H1 (cell line): Measurements from ENCODE around the gene PFKP. TPM values are rescaled to one million over a fixed set of nuclear protein-coding genes. Genes with fewer than 3 reads are reported as not detected.

Source experiments
- CTCF ChIA-PET: fragments of 300-600 bp; sonication (Branson Sonifier 250); formaldehyde crosslinking; loops from one replicate; lab custom pipeline; 2021; ENCODE audit not compliant: partially characterized antibody; lab: Charles Lee
- POLR2A ChIA-PET: fragments of 300-600 bp; sonication (Branson Sonifier 250); formaldehyde crosslinking; loops from one replicate; lab custom pipeline; 2021; ENCODE audit warnings: inconsistent platforms; ENCODE audit not compliant: partially characterized antibody; lab: Charles Lee
- DNase-seq, 2 experiments: peaks; one replicate each; pipeline versions ENCODE4 v3.0.0 to v3.0.0-alpha.2; 2010 to 2022; ENCODE audit warnings: low spot score in 2 of 2, low read depth in 1 of 2, mixed read lengths in 1 of 2
- FAIRE-seq: peaks from 2 replicates; lab custom pipeline; 2011; peaks lifted over from hg19 to GRCh38; lab: Jason Lieb, UNC
- H2AFZ ChIP-seq: 2 replicates; pipeline ENCODE4 v1.8.1; 2012; ENCODE audit warnings: low read length, inconsistent platforms
- H2AK5ac ChIP-seq: 2 replicates; pipeline ENCODE4 v1.6.1; 2013; ENCODE audit warnings: low read depth, low read length
- H2BK120ac ChIP-seq: replicated peaks from 2 replicates; pipeline ENCODE3; 2013; ENCODE audit warnings: low read depth, low read length, inconsistent platforms
- H2BK12ac ChIP-seq: 2 replicates; pipeline ENCODE4 v1.6.1; 2013; ENCODE audit warnings: low read depth, low read length
- H2BK15ac ChIP-seq: 2 replicates; pipeline ENCODE4 v1.6.1; 2013; ENCODE audit warnings: low read length
- H2BK20ac ChIP-seq: 2 replicates; pipeline ENCODE4 v1.6.1; 2013; ENCODE audit warnings: low read length
- H2BK5ac ChIP-seq: 2 replicates; pipeline ENCODE4 v1.6.1; 2013; ENCODE audit warnings: low read depth, low read length
- H3K14ac ChIP-seq: 2 replicates; pipeline ENCODE4 v1.6.1; 2013; ENCODE audit warnings: inconsistent platforms; ENCODE audit not compliant: insufficient read length
- H3K18ac ChIP-seq: 2 replicates; pipeline ENCODE4 v1.6.1; 2013; ENCODE audit warnings: low read length; ENCODE audit errors: extremely low read depth
- H3K23ac ChIP-seq: 2 replicates; pipeline ENCODE4 v1.6.1; 2013; ENCODE audit warnings: inconsistent platforms; ENCODE audit not compliant: insufficient read length
- H3K23me2 ChIP-seq: 2 replicates; pipeline ENCODE4 v1.6.1; 2013; ENCODE audit warnings: low read depth, low read length
- H3K27ac ChIP-seq: 2 replicates; pipeline ENCODE4 v1.6.1; 2011; ENCODE audit warnings: low read depth, low read length, inconsistent platforms
- H3K27me3 ChIP-seq, 4 experiments: replicated peaks in 1 of 4; 1 replicate in 1 of 4; 2 replicates in 3 of 4; pipeline versions ENCODE4 v1.6.1 to v1.8.1; 2011 to 2013; ENCODE audit warnings: low read length in 3 of 4, mild to moderate bottlenecking in 3 of 4, inconsistent platforms in 2 of 4, mixed read lengths in 2 of 4, moderate library complexity in 1 of 4; ENCODE audit not compliant: control insufficient read depth in 3 of 4, insufficient read depth in 3 of 4; ENCODE audit errors: extremely low read depth in 1 of 4
- H3K36me3 ChIP-seq, 4 experiments: 2 replicates each; pipeline versions ENCODE4 v1.6.1 to v1.8.1; 2011 to 2013; ENCODE audit warnings: mild to moderate bottlenecking in 4 of 4, low read length in 3 of 4, moderate library complexity in 2 of 4, control low read depth in 1 of 4, inconsistent platforms in 1 of 4; ENCODE audit not compliant: insufficient read depth in 4 of 4, control insufficient read depth in 2 of 4
- H3K4ac ChIP-seq: replicated peaks from 2 replicates; pipeline ENCODE3; 2013; ENCODE audit warnings: low read length, low read depth, mixed read lengths, inconsistent platforms; ENCODE audit not compliant: insufficient read length
- H3K4me1 ChIP-seq, 4 experiments: replicated peaks in 1 of 4; 1 replicate in 1 of 4; 2 replicates in 3 of 4; pipeline versions ENCODE4 v1.6.1 to v1.8.1; 2011 to 2013; ENCODE audit warnings: low read length in 3 of 4, inconsistent platforms in 2 of 4, mixed read lengths in 1 of 4; ENCODE audit not compliant: insufficient read depth in 4 of 4, control insufficient read depth in 3 of 4
- H3K4me2 ChIP-seq, 2 experiments: 2 replicates each; pipeline versions ENCODE4 v1.6.1 to v1.8.1; 2011 to 2013; ENCODE audit warnings: low read depth in 2 of 2, low read length in 2 of 2, control low read depth in 1 of 2, inconsistent platforms in 1 of 2, mild to moderate bottlenecking in 1 of 2; ENCODE audit not compliant: insufficient read depth in 1 of 2
- H3K4me3 ChIP-seq, 4 experiments: fragments of 200-600, 300-600 bp in 1 of 4; sonication (generic), shearing (Covaris generic), sonication (Bioruptor Twin) in 1 of 4; 2 replicates each; pipeline versions ENCODE4 v1.5.1 to v1.8.1; 2011 to 2016; ENCODE audit warnings: low read length in 4 of 4, low read depth in 3 of 4, control low read depth in 2 of 4, inconsistent platforms in 2 of 4, mild to moderate bottlenecking in 2 of 4, mixed read lengths in 1 of 4, moderate library complexity in 1 of 4; ENCODE audit not compliant: insufficient read depth in 2 of 4; ENCODE audit errors: extremely low read depth in 1 of 4
- H3K56ac ChIP-seq: replicated peaks from 2 replicates; pipeline ENCODE3; 2013; ENCODE audit warnings: low read depth, mild to moderate bottlenecking, mixed read lengths, low read length, inconsistent platforms; ENCODE audit not compliant: insufficient read length
- H3K79me1 ChIP-seq: 2 replicates; pipeline ENCODE4 v1.6.1; 2013; ENCODE audit warnings: low read depth, low read length, control low read depth
- H3K79me2 ChIP-seq, 2 experiments: 2 replicates each; pipeline versions ENCODE4 v1.6.1 to v1.8.1; 2012 to 2013; ENCODE audit warnings: low read length in 2 of 2, mild to moderate bottlenecking in 2 of 2, inconsistent platforms in 1 of 2; ENCODE audit not compliant: insufficient read depth in 2 of 2, control insufficient read depth in 1 of 2
- H3K9ac ChIP-seq, 4 experiments: replicated peaks in 1 of 4; 1 replicate in 1 of 4; 2 replicates in 3 of 4; pipeline versions ENCODE4 v1.6.1 to v1.8.1; 2011 to 2013; ENCODE audit warnings: low read depth in 3 of 4, low read length in 3 of 4, control low read depth in 2 of 4, mild to moderate bottlenecking in 2 of 4, moderate library complexity in 2 of 4, inconsistent platforms in 1 of 4; ENCODE audit errors: extremely low read depth in 1 of 4
- H3K9me3 ChIP-seq, 2 experiments: 2 replicates each; pipeline versions ENCODE4 v1.6.1 to v1.8.1; 2012 to 2013; ENCODE audit warnings: mild to moderate bottlenecking in 2 of 2, moderate library complexity in 2 of 2, control low read depth in 1 of 2, inconsistent platforms in 1 of 2, low read depth in 1 of 2, low read length in 1 of 2, mixed read lengths in 1 of 2; ENCODE audit not compliant: insufficient read depth in 2 of 2
- H4K20me1 ChIP-seq, 2 experiments: replicated peaks in 1 of 2; 2 replicates each; pipeline versions ENCODE3 to v1.8.1; 2011 to 2013; ENCODE audit warnings: inconsistent platforms in 2 of 2, low read length in 2 of 2, mild to moderate bottlenecking in 1 of 2; ENCODE audit not compliant: insufficient read depth in 2 of 2, control insufficient read depth in 1 of 2
- H4K5ac ChIP-seq: 2 replicates; pipeline ENCODE4 v1.6.1; 2013; ENCODE audit warnings: low read length, low read depth, mixed read lengths, inconsistent platforms; ENCODE audit not compliant: insufficient read length
- H4K8ac ChIP-seq: 2 replicates; pipeline ENCODE4 v1.8.0; 2013; ENCODE audit warnings: mild to moderate bottlenecking, moderate library complexity, low read length, inconsistent platforms; ENCODE audit not compliant: insufficient read depth; ENCODE audit errors: extremely low read depth
- H4K91ac ChIP-seq: replicated peaks from 2 replicates; pipeline ENCODE3; 2013; ENCODE audit warnings: low read length, mixed read lengths, inconsistent platforms; ENCODE audit not compliant: insufficient read length
- BACH1 ChIP-seq: IDR thresholded peaks from 2 replicates; pipeline ENCODE4 v1.6.1; 2012; ENCODE audit warnings: low read length, improper control_type of control experiment
- CHD2 ChIP-seq: IDR thresholded peaks from 2 replicates; pipeline ENCODE4 v1.6.1; 2012; ENCODE audit warnings: low read length, improper control_type of control experiment
- CREB1 ChIP-seq: IDR thresholded peaks from 2 replicates; pipeline ENCODE4 v1.6.1; 2012; ENCODE audit warnings: inconsistent platforms
- EGR1 ChIP-seq: IDR thresholded peaks from 2 replicates; pipeline ENCODE4 v1.6.1; 2011; ENCODE audit warnings: low read depth, low read length, borderline replicate concordance
- EZH2 ChIP-seq: fragments of 200-600 bp; sonication (generic); IDR thresholded peaks from 2 replicates; pipeline ENCODE4 v1.7.1; 2012; ENCODE audit warnings: low read depth, mild to moderate bottlenecking, moderate library complexity, low read length, inconsistent platforms; ENCODE audit not compliant: severe bottlenecking
- FOSL1 ChIP-seq: IDR thresholded peaks from 2 replicates; pipeline ENCODE4 v1.6.1; 2011; ENCODE audit warnings: mild to moderate bottlenecking, low read depth, low read length, moderate library complexity; ENCODE audit not compliant: insufficient read depth
- NANOG ChIP-seq: IDR thresholded peaks from 2 replicates; pipeline ENCODE4 v1.6.1; 2011; ENCODE audit warnings: low read length, low read depth, mild to moderate bottlenecking, inconsistent platforms; ENCODE audit not compliant: insufficient read depth, poor library complexity, severe bottlenecking
- POLR2AphosphoS5 ChIP-seq: IDR thresholded peaks from 2 replicates; pipeline ENCODE4 v1.6.1; 2011; ENCODE audit warnings: low read depth, low read length
- SP4 ChIP-seq: IDR thresholded peaks from 2 replicates; pipeline ENCODE4 v1.6.1; 2012; ENCODE audit warnings: low read length, inconsistent platforms
- WGBS, 2 experiments: shearing (Covaris generic) in 1 of 2; methylation state at CpG; one replicate each; pipeline versions ENCODE4 v1.1.6 to v1.1.7; 2013 to 2015; ENCODE audit warnings: low lambda C conversion rate in 2 of 2, mixed read lengths in 2 of 2, inconsistent platforms in 1 of 2, low coverage in 1 of 2, missing lambda C conversion rate in 1 of 2; ENCODE audit not compliant: insufficient replicate concordance in 2 of 2, insufficient coverage in 1 of 2, insufficient read length in 1 of 2; ENCODE audit errors: extremely low coverage in 1 of 2, missing lambda C conversion rate in 1 of 2; 5-methylcytosine and 5-hydroxymethylcytosine counted together
- polyA plus RNA-seq, 7 experiments: library from polyadenylated mRNA; depleted of rRNA in 3 of 7; stranded (reverse) in 5 of 7; unstranded in 2 of 7; fragments of >200 nt in 5 of 7; fragments of 200-250 nt in 2 of 7; gene quantifications; 1 replicate in 5 of 7; 2 replicates in 1 of 7; 4 replicates in 1 of 7; pipeline versions ENCODE4 v1.2.1 to v1.2.3, GENCODE V29; 2011 to 2013; ENCODE audit warnings: missing spikeins in 2 of 7, mixed read lengths in 2 of 7
- total RNA-seq: library from RNA; stranded (reverse); fragmentation: NEBNext Ultra II Directional; extraction: Animal tissue kit (Norgen Biotek cat#: 25700); gene quantifications from 2 replicates; pipeline ENCODE4 v1.2.1, GENCODE V29; 2021
- TF ChIP-seq, protein P1 (sequence below), 3 experiments: IDR thresholded peaks; 1 replicate in 2 of 3; 2 replicates in 1 of 3; pipeline versions ENCODE4 v1.5.1 to v1.6.1; 2011; ENCODE audit warnings: low read length in 3 of 3, mild to moderate bottlenecking in 3 of 3, inconsistent platforms in 2 of 3, low read depth in 1 of 3, moderate library complexity in 1 of 3; ENCODE audit not compliant: insufficient read depth in 1 of 3; ENCODE audit errors: control extremely low read depth in 1 of 3
- TF ChIP-seq, protein P2 (sequence below): IDR thresholded peaks from 2 replicates; pipeline ENCODE4 v1.6.1; 2012; ENCODE audit warnings: low read length, inconsistent platforms

Gene PFKP
- total and polyA plus RNA-seq, 2 of the 8 experiments (the other 6 are each of a cell fraction or from before 2014, with no cell fraction given): 51.2 to 128 TPM

DNA sequence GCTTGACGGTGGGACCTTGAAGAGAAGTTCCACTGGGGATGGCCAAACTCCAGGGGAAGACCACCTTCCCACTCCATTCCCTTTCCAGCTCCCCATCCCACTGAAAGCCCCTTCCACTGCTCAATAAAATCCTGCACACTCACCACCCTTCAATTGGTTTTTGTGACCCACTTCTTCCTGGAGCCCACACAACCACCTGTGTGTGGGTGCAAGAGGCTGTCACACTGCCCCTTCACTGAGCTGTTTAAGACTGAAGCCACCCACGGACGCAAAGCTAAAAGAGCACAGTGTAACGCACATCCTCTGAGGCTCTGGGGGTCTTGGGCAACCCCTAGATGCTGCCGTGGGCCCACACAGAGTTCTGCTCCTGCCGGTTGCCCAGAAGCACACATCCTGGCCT, 118.0 kb downstream of the PFKP start:
- WGBS, 2 experiments: 89% methylated on average over 6 of the region's 6 CpGs; no CpG with 5 or more reads in 1 of the 2 experiments
- H2BK20ac ChIP-seq: no peak overlapping the region
- no peak overlapping the region for H2AK5ac ChIP-seq
- ChIA-PET CTCF (no interaction called here), POLR2A (no interaction called here)
- H3K79me1 ChIP-seq: no peaks in the 10 kb centered on the region
- H3K18ac ChIP-seq: no peak overlapping the region
- H2AFZ ChIP-seq: no peak overlapping the region
- H3K4me2 ChIP-seq: no peak overlapping the region
- no peaks in the 10 kb centered on the region for H3K23me2 ChIP-seq
- DNase-seq: no peak
- no peak overlapping the region for H3K56ac ChIP-seq
- no peak overlapping the region for H3K4ac ChIP-seq
- no peak overlapping the region for H3K27ac ChIP-seq
- H2BK5ac ChIP-seq: no peak overlapping the region
- no peak for FAIRE-seq
- H3K4me1 ChIP-seq: no peaks in the 10 kb centered on the region
- no peaks in the 10 kb centered on the region for H3K36me3 ChIP-seq
- no peak overlapping the region for H4K8ac ChIP-seq
- H4K91ac ChIP-seq: no peak overlapping the region
- no peak overlapping the region for H2BK120ac ChIP-seq
- H3K79me2 ChIP-seq: no peaks in the 10 kb centered on the region
- H2BK12ac ChIP-seq: no peak overlapping the region
- no peak overlapping the region for H3K9ac ChIP-seq
- no peaks in the 10 kb centered on the region for H4K20me1 ChIP-seq
- no peak overlapping the region for H2BK15ac ChIP-seq
- H3K14ac ChIP-seq: no peak overlapping the region
- no peak overlapping the region for H3K4me3 ChIP-seq
- no peak overlapping the region for H3K23ac ChIP-seq
- no peaks in the 10 kb centered on the region; a peak in 1 of 4 replicates for H3K9me3 ChIP-seq
- no peak overlapping the region for H4K5ac ChIP-seq
- no peaks in the 10 kb centered on the region for H3K27me3 ChIP-seq
- no peak for TF ChIP-seq POLR2AphosphoS5
- no peak for TF ChIP-seq CHD2
- no peak for TF ChIP-seq BACH1
- TF ChIP-seq SP4: no peak
- TF ChIP-seq, protein P1, sequence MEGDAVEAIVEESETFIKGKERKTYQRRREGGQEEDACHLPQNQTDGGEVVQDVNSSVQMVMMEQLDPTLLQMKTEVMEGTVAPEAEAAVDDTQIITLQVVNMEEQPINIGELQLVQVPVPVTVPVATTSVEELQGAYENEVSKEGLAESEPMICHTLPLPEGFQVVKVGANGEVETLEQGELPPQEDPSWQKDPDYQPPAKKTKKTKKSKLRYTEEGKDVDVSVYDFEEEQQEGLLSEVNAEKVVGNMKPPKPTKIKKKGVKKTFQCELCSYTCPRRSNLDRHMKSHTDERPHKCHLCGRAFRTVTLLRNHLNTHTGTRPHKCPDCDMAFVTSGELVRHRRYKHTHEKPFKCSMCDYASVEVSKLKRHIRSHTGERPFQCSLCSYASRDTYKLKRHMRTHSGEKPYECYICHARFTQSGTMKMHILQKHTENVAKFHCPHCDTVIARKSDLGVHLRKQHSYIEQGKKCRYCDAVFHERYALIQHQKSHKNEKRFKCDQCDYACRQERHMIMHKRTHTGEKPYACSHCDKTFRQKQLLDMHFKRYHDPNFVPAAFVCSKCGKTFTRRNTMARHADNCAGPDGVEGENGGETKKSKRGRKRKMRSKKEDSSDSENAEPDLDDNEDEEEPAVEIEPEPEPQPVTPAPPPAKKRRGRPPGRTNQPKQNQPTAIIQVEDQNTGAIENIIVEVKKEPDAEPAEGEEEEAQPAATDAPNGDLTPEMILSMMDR (IDR thresholded peaks at IDR 0.05; ENCODE audit: control extremely low read depth in 1 of 3, insufficient read depth in 1 of 3, low read depth in 1 of 3, low read length in 3 of 3): no peak
- no peak for TF ChIP-seq NANOG
- TF ChIP-seq, protein P2, sequence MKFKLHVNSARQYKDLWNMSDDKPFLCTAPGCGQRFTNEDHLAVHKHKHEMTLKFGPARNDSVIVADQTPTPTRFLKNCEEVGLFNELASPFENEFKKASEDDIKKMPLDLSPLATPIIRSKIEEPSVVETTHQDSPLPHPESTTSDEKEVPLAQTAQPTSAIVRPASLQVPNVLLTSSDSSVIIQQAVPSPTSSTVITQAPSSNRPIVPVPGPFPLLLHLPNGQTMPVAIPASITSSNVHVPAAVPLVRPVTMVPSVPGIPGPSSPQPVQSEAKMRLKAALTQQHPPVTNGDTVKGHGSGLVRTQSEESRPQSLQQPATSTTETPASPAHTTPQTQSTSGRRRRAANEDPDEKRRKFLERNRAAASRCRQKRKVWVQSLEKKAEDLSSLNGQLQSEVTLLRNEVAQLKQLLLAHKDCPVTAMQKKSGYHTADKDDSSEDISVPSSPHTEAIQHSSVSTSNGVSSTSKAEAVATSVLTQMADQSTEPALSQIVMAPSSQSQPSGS: no peak
- no peak for TF ChIP-seq EGR1
- no peak for TF ChIP-seq CREB1
- TF ChIP-seq FOSL1: no peak
- no peak for TF ChIP-seq EZH2
